Measurements from ENCODE around the gene SEC14L3. TPM values are rescaled to one million over a fixed set of nuclear protein-coding genes. Genes with fewer than 3 reads are reported as not detected.

SEC14L3 gene
- total RNA-seq, 6 experiments from 2014 or later, result not detected

GRCh38 chr22:30503551-30503950 lies 31.7 kb upstream of the SEC14L3 start:
- Mint-ChIP-seq H3K9me3 (no peaks in the 10 kb centered on the region), H3K36me3 (ENCODE audit: low read depth) (no peaks in the 10 kb centered on the region), H3K27ac (no peak overlapping the region), H3K4me1 (ENCODE audit: low read depth) (no peaks in the 10 kb centered on the region), H3K4me3 (no peak overlapping the region), H3K27me3 (ENCODE audit: insufficient read depth) (peaks cover 30% of the 10 kb centered on the region)
- TF ChIP-seq CTCF (IDR thresholded peaks at IDR 0.05), result no peak
- no peak for DNase-seq

GRCh38 chr22:30502911-30503310 lies 31.1 kb upstream of the SEC14L3 start:
- Mint-ChIP-seq H3K4me1 (ENCODE audit: low read depth) (no peaks in the 10 kb centered on the region), H3K27me3 (ENCODE audit: insufficient read depth) (peaks cover 30% of the 10 kb centered on the region), H3K27ac (no peak overlapping the region), H3K4me3 (no peak overlapping the region), H3K36me3 (ENCODE audit: low read depth) (no peaks in the 10 kb centered on the region), H3K9me3 (no peaks in the 10 kb centered on the region)
- no peak for TF ChIP-seq CTCF (IDR thresholded peaks at IDR 0.05)
- DNase-seq, result no peak

GRCh38 chr22:30502153-30502552 lies 30.3 kb upstream of the SEC14L3 start:
- Mint-ChIP-seq H3K27me3 (ENCODE audit: insufficient read depth) (peaks cover 34% of the 10 kb centered on the region), H3K4me1 (ENCODE audit: low read depth) (no peaks in the 10 kb centered on the region), H3K4me3 (no peak overlapping the region), H3K9me3 (no peaks in the 10 kb centered on the region), H3K36me3 (ENCODE audit: low read depth) (no peaks in the 10 kb centered on the region), H3K27ac (no peak overlapping the region)
- no peak for TF ChIP-seq CTCF (IDR thresholded peaks at IDR 0.05)
- no peak for DNase-seq

- Mint-ChIP-seq H3K4me3 (no peak overlapping the region), H3K27me3 (ENCODE audit: insufficient read depth) (peaks cover 36% of the 10 kb centered on the region), H3K36me3 (ENCODE audit: low read depth) (no peaks in the 10 kb centered on the region), H3K4me1 (ENCODE audit: low read depth) (no peaks in the 10 kb centered on the region), H3K27ac (no peak overlapping the region), H3K9me3 (no peaks in the 10 kb centered on the region)
- TF ChIP-seq CTCF (IDR thresholded peaks at IDR 0.05), result no peak
- no peak for DNase-seq
These were observed 28.8 kb upstream of the SEC14L3 start for GRCh38 chr22:30500628-30501027.

GRCh38 chr22:30497466-30498150 lies 25.8 kb upstream of the SEC14L3 start:
- Mint-ChIP-seq H3K27ac (no peak overlapping the region), H3K4me1 (ENCODE audit: low read depth) (no peaks in the 10 kb centered on the region), H3K9me3 (no peaks in the 10 kb centered on the region), H3K4me3 (no peak overlapping the region), H3K36me3 (ENCODE audit: low read depth) (no peaks in the 10 kb centered on the region), H3K27me3 (ENCODE audit: insufficient read depth) (peaks cover 48% of the 10 kb centered on the region)
- no peak for TF ChIP-seq CTCF (IDR thresholded peaks at IDR 0.05)
- no peak for DNase-seq
